Liver (tissue), 9 donors: ENCODE measurements around the gene PTGR1. TPM values are rescaled to one million over a fixed set of nuclear protein-coding genes. Genes with fewer than 3 reads are reported as not detected.

Source experiments
- DNase-seq: peaks from one replicate; pipeline ENCODE4 v3.0.0-alpha.2; 2017; ENCODE audit warnings: low spot score
- H3K27ac ChIP-seq, 2 donors: one replicate each; pipeline ENCODE4 v1.7.0; 2013; ENCODE audit warnings: inconsistent platforms in 2 of 2, low read length in 2 of 2, control low read depth in 1 of 2, low read depth in 1 of 2, mild to moderate bottlenecking in 1 of 2
- H3K27me3 ChIP-seq, 4 donors: one replicate each; pipeline versions ENCODE4 v1.6.1 to v1.7.0; 2013; ENCODE audit warnings: low read length in 3 of 4, inconsistent platforms in 1 of 4, mild to moderate bottlenecking in 1 of 4, moderate library complexity in 1 of 4; ENCODE audit not compliant: control insufficient read depth in 4 of 4, insufficient read depth in 4 of 4
- H3K36me3 ChIP-seq, 4 donors: one replicate each; pipeline versions ENCODE4 v1.6.1 to v1.7.0; 2013; ENCODE audit warnings: low read length in 3 of 4, mild to moderate bottlenecking in 3 of 4, low read depth in 1 of 4, moderate library complexity in 1 of 4; ENCODE audit not compliant: control insufficient read depth in 4 of 4, insufficient read depth in 3 of 4
- H3K4me1 ChIP-seq, 4 donors: one replicate each; pipeline versions ENCODE4 v1.6.1 to v1.7.0; 2013; ENCODE audit warnings: low read length in 3 of 4, mild to moderate bottlenecking in 3 of 4, moderate library complexity in 1 of 4; ENCODE audit not compliant: control insufficient read depth in 4 of 4, insufficient read depth in 4 of 4
- H3K4me3 ChIP-seq, 3 donors: one replicate each; pipeline versions ENCODE4 v1.6.1 to v1.7.0; 2013; ENCODE audit warnings: low read length in 3 of 3, control low read depth in 1 of 3, low read depth in 1 of 3, mild to moderate bottlenecking in 1 of 3
- H3K9ac ChIP-seq, 2 donors: one replicate each; pipeline ENCODE4 v1.7.0; 2013; ENCODE audit warnings: low read length in 2 of 2, mild to moderate bottlenecking in 2 of 2, moderate library complexity in 2 of 2, control low read depth in 1 of 2, low read depth in 1 of 2
- H3K9me3 ChIP-seq, 4 donors: one replicate each; pipeline versions ENCODE4 v1.6.1 to v1.7.0; 2013; ENCODE audit warnings: low read length in 3 of 4; ENCODE audit not compliant: control insufficient read depth in 4 of 4
- FOXA1 ChIP-seq: IDR thresholded peaks from 2 replicates; pipeline ENCODE4 v1.6.1; 2016; ENCODE audit warnings: antibody characterized with exemption
- FOXA2 ChIP-seq: IDR thresholded peaks from 2 replicates; pipeline ENCODE4 v1.6.1; 2016; ENCODE audit warnings: antibody characterized with exemption
- GABPA ChIP-seq, 2 donors: IDR thresholded peaks in 1 of 2; conservative IDR thresholded peaks in 1 of 2; 2 replicates each; pipeline ENCODE4 v1.6.1; 2016; ENCODE audit warnings: antibody characterized with exemption in 2 of 2, mild to moderate bottlenecking in 1 of 2, moderate library complexity in 1 of 2
- HNF4G ChIP-seq: IDR thresholded peaks from 2 replicates; pipeline ENCODE4 v1.6.1; 2016; ENCODE audit warnings: antibody characterized with exemption
- JUND ChIP-seq, 2 donors: IDR thresholded peaks; 2 replicates each; pipeline ENCODE4 v1.6.1; 2016; ENCODE audit warnings: antibody characterized with exemption in 2 of 2
- RAD21 ChIP-seq, 2 donors: IDR thresholded peaks; 2 replicates each; pipeline ENCODE4 v1.6.1; 2016; ENCODE audit warnings: antibody characterized with exemption in 2 of 2, mild to moderate bottlenecking in 2 of 2
- RXRA ChIP-seq, 2 donors: IDR thresholded peaks; 2 replicates each; pipeline ENCODE4 v1.6.1; 2017 to 2018; ENCODE audit warnings: antibody characterized with exemption in 2 of 2, mild to moderate bottlenecking in 1 of 2
- SP1 ChIP-seq: IDR thresholded peaks from 2 replicates; pipeline ENCODE4 v1.6.1; 2018; ENCODE audit warnings: antibody characterized with exemption, mild to moderate bottlenecking
- YY1 ChIP-seq: IDR thresholded peaks from 2 replicates; pipeline ENCODE4 v1.6.1; 2016; ENCODE audit warnings: antibody characterized with exemption, mild to moderate bottlenecking
- whole genome bisulfite sequencing: extraction: QIAGEN DNeasy Blood & Tissue Kit; methylation state at CpG from one replicate; pipeline ENCODE4 v1.1.7; 2013; 5-methylcytosine and 5-hydroxymethylcytosine counted together
- polyA plus RNA-seq, 2 donors: library from polyadenylated mRNA; stranded (reverse) in 1 of 2; unstranded in 1 of 2; fragments of 200-250 nt in 1 of 2; fragments of >200 nt in 1 of 2; fragmentation: Nextera tagmentation in 1 of 2; extraction: Ambion mirVana in 1 of 2; gene quantifications; one replicate each; pipeline versions ENCODE4 v1.2.1 to v1.2.3, GENCODE V29; 2013 to 2015
- total RNA-seq, 2 donors: library from RNA; depleted of rRNA; stranded (reverse); fragments of >200 nt; gene quantifications; one replicate each; pipeline ENCODE4 v1.2.3, GENCODE V29; 2014
- TF ChIP-seq, protein P1 (sequence below): IDR thresholded peaks from 2 replicates; pipeline ENCODE4 v1.6.1; 2016; ENCODE audit warnings: antibody characterized with exemption, mild to moderate bottlenecking
- TF ChIP-seq, protein P2 (sequence below): IDR thresholded peaks from 2 replicates; pipeline ENCODE4 v1.6.1; 2016; ENCODE audit warnings: antibody characterized with exemption
- TF ChIP-seq, protein P3 (sequence below): IDR thresholded peaks from 2 replicates; pipeline ENCODE4 v1.6.1; 2016; ENCODE audit warnings: antibody characterized with exemption
- TF ChIP-seq, protein P4 (sequence below): IDR thresholded peaks from 2 replicates; pipeline ENCODE4 v1.6.1; 2016; ENCODE audit warnings: antibody characterized with exemption
- donor health status: healthy.
- donor health status: healthy.
- donor health status: healthy.
- donor health status: healthy.
- donor health status: healthy.

Gene PTGR1
- total and polyA plus RNA-seq, 4 donors, result 53.1 to 784 (median 471) TPM

DNA sequence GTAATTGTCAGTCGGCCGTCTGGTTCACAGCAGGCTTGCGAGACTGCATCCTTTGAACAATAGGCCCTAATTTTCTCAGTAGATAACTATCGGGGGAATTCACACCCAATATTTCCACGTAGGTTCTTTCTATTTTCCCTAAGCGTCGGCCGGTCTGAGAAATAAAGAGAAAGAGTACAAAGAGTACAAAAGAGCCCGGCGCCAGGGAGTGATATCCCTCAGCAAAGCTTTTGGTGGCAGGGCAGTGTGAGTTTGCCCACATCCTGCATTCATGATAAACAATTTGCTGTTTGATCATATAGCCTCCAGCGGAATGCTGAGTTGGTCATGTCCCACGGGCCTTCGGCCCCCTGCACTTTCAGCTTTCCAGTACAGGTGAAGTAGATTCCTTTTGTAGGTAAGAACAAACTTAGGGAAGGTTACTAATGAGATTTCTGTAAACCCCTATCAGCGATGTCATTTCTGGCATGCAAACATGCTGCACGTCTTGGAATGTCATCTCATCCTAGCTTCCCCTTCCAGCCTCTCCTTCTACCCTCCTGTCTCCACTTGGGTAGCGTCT lies 4.7 kb upstream of the PTGR1 start:
- WGBS, result 51% methylated on average over 16 of the region's 16 CpGs
- Histone ChIP-seq H3K27me3 (no peaks in the 10 kb centered on the region), H3K4me3 (no peak overlapping the region), H3K27ac (peak overlapping the region; percentile 55 to 83), H3K36me3 (no peaks in the 10 kb centered on the region), H3K4me1 (peaks cover 11 to 52% (median 38%) of the 10 kb centered on the region in 4 donors), H3K9ac (peak overlapping the region; percentile 12 to 64), H3K9me3 (no peaks in the 10 kb centered on the region)
- TF ChIP-seq YY1, result no peak
- no peak for TF ChIP-seq FOXA1
- TF ChIP-seq, protein P1, sequence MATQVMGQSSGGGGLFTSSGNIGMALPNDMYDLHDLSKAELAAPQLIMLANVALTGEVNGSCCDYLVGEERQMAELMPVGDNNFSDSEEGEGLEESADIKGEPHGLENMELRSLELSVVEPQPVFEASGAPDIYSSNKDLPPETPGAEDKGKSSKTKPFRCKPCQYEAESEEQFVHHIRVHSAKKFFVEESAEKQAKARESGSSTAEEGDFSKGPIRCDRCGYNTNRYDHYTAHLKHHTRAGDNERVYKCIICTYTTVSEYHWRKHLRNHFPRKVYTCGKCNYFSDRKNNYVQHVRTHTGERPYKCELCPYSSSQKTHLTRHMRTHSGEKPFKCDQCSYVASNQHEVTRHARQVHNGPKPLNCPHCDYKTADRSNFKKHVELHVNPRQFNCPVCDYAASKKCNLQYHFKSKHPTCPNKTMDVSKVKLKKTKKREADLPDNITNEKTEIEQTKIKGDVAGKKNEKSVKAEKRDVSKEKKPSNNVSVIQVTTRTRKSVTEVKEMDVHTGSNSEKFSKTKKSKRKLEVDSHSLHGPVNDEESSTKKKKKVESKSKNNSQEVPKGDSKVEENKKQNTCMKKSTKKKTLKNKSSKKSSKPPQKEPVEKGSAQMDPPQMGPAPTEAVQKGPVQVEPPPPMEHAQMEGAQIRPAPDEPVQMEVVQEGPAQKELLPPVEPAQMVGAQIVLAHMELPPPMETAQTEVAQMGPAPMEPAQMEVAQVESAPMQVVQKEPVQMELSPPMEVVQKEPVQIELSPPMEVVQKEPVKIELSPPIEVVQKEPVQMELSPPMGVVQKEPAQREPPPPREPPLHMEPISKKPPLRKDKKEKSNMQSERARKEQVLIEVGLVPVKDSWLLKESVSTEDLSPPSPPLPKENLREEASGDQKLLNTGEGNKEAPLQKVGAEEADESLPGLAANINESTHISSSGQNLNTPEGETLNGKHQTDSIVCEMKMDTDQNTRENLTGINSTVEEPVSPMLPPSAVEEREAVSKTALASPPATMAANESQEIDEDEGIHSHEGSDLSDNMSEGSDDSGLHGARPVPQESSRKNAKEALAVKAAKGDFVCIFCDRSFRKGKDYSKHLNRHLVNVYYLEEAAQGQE, result no peak
- TF ChIP-seq SP1, result no peak
- TF ChIP-seq GABPA (IDR thresholded peaks at IDR 0.05 in 1 of 2, conservative IDR thresholded peaks at IDR 0.05 in 1 of 2), result no peak
- no peak for TF ChIP-seq FOXA2
- no peak for TF ChIP-seq HNF4G
- TF ChIP-seq RXRA (IDR thresholded peaks at IDR 0.05), result no peak
- DNase-seq, result no peak

DNA sequence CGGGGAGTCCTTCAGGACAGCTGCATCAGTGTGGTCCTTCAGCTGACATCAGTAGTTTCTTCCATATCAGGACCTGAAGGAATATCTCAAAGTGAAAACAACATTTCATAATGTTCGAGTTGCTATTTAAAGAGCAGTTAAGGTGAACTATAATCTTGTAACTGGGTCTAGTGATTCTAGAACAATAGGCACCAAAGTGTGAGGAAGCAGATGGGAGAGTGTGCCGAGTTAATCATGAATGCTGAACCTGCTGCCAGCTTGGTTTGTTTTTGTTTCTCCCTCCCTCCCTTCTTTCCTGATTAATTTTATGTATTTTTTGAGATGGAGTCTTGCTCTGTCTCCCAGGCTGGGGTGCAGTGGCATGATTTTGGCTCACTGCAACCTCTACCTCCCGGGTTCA lies 3.6 kb upstream of the PTGR1 start:
- H3K27me3 ChIP-seq, result no peaks in the 10 kb centered on the region
- H3K4me3 ChIP-seq, result no peak overlapping the region
- no peaks in the 10 kb centered on the region for H3K9me3 ChIP-seq
- no peak overlapping the region for H3K9ac ChIP-seq
- H3K36me3 ChIP-seq, result no peaks in the 10 kb centered on the region
- H3K27ac ChIP-seq, result peak overlapping the region; percentile 6 to 55
- WGBS, result 63% methylated on average over 4 of the region's 4 CpGs
- TF ChIP-seq, protein P2, sequence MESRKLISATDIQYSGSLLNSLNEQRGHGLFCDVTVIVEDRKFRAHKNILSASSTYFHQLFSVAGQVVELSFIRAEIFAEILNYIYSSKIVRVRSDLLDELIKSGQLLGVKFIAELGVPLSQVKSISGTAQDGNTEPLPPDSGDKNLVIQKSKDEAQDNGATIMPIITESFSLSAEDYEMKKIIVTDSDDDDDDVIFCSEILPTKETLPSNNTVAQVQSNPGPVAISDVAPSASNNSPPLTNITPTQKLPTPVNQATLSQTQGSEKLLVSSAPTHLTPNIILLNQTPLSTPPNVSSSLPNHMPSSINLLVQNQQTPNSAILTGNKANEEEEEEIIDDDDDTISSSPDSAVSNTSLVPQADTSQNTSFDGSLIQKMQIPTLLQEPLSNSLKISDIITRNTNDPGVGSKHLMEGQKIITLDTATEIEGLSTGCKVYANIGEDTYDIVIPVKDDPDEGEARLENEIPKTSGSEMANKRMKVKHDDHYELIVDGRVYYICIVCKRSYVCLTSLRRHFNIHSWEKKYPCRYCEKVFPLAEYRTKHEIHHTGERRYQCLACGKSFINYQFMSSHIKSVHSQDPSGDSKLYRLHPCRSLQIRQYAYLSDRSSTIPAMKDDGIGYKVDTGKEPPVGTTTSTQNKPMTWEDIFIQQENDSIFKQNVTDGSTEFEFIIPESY, result no peak
- TF ChIP-seq, protein P3, sequence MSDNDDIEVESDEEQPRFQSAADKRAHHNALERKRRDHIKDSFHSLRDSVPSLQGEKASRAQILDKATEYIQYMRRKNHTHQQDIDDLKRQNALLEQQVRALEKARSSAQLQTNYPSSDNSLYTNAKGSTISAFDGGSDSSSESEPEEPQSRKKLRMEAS, result no peak
- TF ChIP-seq FOXA2, result no peak
- TF ChIP-seq RAD21 (IDR thresholded peaks at IDR 0.05), result no peak
- TF ChIP-seq, protein P4, sequence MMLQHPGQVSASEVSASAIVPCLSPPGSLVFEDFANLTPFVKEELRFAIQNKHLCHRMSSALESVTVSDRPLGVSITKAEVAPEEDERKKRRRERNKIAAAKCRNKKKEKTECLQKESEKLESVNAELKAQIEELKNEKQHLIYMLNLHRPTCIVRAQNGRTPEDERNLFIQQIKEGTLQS, result no peak
- TF ChIP-seq JUND (IDR thresholded peaks at IDR 0.05), result no peak
- peaks cover 11 to 52% (median 39%) of the 10 kb centered on the region in 4 donors for H3K4me1 ChIP-seq
- no peak for DNase-seq
